ENCODE measurements around the gene SIPA1L3.
A peak's percentile ranks its signal among the peaks of the same experiment; 100 is the strongest.

Gene SIPA1L3

DNA sequence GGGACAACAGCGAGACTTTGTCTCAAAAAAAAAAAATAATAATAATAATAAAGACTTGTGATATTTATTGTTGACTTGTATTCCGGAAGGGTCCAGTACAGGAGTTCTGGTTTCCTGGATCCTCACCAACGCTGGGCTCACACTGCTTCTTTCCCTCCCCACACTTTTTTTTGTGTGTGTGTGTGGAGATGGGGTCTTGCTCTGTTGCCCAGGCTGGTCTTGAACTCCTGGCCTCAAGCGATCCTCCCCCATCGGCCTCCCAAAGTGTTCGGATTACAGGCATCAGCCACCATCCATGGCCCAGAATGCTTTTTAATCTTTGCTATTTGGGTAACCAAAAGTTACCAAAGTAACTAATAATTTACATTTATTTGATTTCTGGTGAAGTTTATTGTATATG lies 39.1 kb downstream of the SIPA1L3 start:
- Histone ChIP-seq H3K4me3 (ENCODE audit: insufficient read depth, low read depth, low read length) (no peak overlapping the region), H3K27me3 (ENCODE audit: control insufficient read depth, insufficient read depth, low read length, poor library complexity, severe bottlenecking) (no peaks in the 10 kb centered on the region), H3K9me3 (ENCODE audit: control insufficient read depth, low read length) (no peaks in the 10 kb centered on the region), H3K4me1 (ENCODE audit: control insufficient read depth, insufficient read depth, low read length) (peaks cover 10% of the 10 kb centered on the region), H3K27ac (ENCODE audit: insufficient read depth, low read depth, low read length, poor library complexity, severe bottlenecking) (no peak overlapping the region), H3K36me3 (ENCODE audit: control insufficient read depth, insufficient read depth, low read length) (no peaks in the 10 kb centered on the region)
- WGBS, 2 experiments = 97 to 98% methylated on average over 5 of the region's 6 CpGs

DNA sequence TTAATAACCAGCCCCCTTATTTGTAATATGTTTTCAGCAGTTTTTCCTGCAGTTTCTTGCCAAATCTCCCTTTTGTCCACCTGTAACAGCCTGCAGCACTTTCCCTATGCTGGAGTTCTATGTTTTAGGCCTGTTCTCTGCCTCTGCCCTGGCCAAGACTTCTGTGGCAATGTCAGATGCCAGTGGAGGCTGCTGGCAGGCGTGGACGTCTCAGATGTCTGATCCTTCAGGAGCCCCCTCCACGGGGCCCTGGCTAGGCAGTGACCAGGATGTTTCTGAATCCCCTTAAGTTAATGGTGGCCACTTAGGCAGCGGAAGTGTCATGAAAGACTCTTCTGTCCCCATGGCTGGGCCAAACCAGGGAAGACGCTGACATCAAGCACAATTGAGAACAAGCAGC lies 40.8 kb downstream of the SIPA1L3 start:
- H3K4me3 ChIP-seq (ENCODE audit: insufficient read depth, low read depth, low read length) = no peak overlapping the region
- WGBS, 2 experiments = 88 to 93% methylated on average over 5 of the region's 5 CpGs
- no peaks in the 10 kb centered on the region for H3K27me3 ChIP-seq (ENCODE audit: control insufficient read depth, insufficient read depth, low read length, poor library complexity, severe bottlenecking)
- peaks cover 2% of the 10 kb centered on the region for H3K4me1 ChIP-seq (ENCODE audit: control insufficient read depth, insufficient read depth, low read length)
- H3K27ac ChIP-seq (ENCODE audit: insufficient read depth, low read depth, low read length, poor library complexity, severe bottlenecking) = no peak overlapping the region
- H3K36me3 ChIP-seq (ENCODE audit: control insufficient read depth, insufficient read depth, low read length) = no peaks in the 10 kb centered on the region
- H3K9me3 ChIP-seq (ENCODE audit: control insufficient read depth, low read length) = no peaks in the 10 kb centered on the region

DNA sequence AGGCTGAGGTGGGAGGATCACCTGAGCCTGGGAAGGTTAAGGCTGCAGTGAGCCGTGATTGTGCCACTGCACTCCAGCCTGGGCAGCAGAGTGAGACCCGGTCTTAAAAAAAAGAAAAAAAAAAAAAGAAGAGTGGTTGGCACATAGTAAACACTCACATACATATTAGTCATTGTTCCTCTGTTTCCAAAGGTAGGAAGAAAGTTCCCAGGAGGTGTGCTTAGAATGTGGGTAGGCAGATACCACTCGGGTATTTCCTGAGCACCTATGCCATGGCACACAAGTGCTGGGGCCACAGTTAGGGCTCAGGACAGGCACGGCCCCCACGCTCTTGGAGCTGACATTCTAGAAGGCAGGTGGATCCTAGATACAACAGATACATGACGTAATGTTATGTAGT lies 41.4 kb downstream of the SIPA1L3 start:
- Histone ChIP-seq H3K27me3 (ENCODE audit: control insufficient read depth, insufficient read depth, low read length, poor library complexity, severe bottlenecking) (no peaks in the 10 kb centered on the region), H3K4me1 (ENCODE audit: control insufficient read depth, insufficient read depth, low read length) (peaks cover 8% of the 10 kb centered on the region), H3K4me3 (ENCODE audit: insufficient read depth, low read depth, low read length) (no peak overlapping the region), H3K9me3 (ENCODE audit: control insufficient read depth, low read length) (no peaks in the 10 kb centered on the region), H3K27ac (ENCODE audit: insufficient read depth, low read depth, low read length, poor library complexity, severe bottlenecking) (no peak overlapping the region), H3K36me3 (ENCODE audit: control insufficient read depth, insufficient read depth, low read length) (no peaks in the 10 kb centered on the region)
- 93 to 94% methylated on average over 5 to 6 of the region's 6 CpGs for WGBS, 2 experiments

DNA sequence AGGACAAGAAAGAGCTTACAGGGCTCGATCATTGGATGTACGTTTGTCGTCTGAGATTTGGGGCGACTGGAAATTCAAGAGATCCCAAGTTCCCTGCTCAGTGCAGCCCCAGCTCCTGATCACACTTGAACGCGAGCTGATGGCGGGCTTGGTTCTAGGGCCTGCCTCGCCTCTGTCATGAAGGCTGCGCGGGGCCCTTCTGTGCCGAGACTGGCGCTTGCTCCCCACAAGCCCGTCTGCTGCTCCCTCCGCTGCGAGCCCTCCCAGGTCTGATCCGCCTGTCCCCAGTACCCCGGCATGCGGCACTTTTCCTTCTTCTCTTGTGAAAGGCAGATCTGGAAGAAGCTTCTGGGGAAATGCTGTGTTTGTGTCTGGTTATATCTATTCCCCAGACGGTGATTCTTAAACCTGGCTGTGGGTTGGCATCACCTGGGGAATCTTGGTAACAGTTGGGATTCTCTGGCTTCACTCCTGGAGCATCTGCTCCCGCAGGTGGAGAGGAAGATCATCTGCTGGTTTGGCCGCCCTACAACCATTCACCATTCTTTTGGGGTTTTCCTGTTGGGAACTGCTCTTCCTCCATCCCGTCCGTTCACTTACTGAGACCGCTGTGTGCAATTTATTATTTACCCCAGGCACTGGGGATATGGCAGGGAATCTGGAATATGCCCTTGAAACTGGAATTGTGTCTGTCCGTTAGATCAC lies 43.6 kb downstream of the SIPA1L3 start:
- Histone ChIP-seq H3K27me3 (ENCODE audit: control insufficient read depth, insufficient read depth, low read length, poor library complexity, severe bottlenecking) (no peaks in the 10 kb centered on the region), H3K9me3 (ENCODE audit: control insufficient read depth, low read length) (no peaks in the 10 kb centered on the region), H3K27ac (ENCODE audit: insufficient read depth, low read depth, low read length, poor library complexity, severe bottlenecking) (no peak overlapping the region), H3K4me1 (ENCODE audit: control insufficient read depth, insufficient read depth, low read length) (peaks cover 20% of the 10 kb centered on the region), H3K36me3 (ENCODE audit: control insufficient read depth, insufficient read depth, low read length) (no peaks in the 10 kb centered on the region), H3K4me3 (ENCODE audit: insufficient read depth, low read depth, low read length) (no peak overlapping the region)
- 93 to 95% methylated on average over 25 of the region's 25 CpGs for WGBS, 2 experiments

DNA sequence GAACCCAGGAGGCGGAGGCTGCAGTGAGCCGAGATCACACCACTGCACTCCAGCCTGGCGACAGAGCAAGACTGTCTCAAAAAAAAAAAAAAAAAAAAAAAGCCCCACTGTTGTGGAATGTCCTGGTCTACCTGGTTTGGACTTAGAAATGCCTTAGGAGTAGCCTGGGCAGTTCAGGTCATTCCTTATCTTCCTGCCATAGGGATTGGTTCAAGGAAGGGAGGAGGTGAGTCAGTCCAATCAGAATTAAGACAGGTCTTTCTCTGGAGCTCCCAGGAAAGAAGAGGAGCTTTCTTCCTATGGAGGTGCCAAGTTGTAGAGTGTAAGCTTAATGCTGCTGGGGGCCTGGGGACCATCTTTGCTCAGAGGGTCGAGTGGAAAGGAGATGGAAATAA lies 44.8 kb downstream of the SIPA1L3 start:
- Histone ChIP-seq H3K36me3 (ENCODE audit: control insufficient read depth, insufficient read depth, low read length) (no peaks in the 10 kb centered on the region), H3K9me3 (ENCODE audit: control insufficient read depth, low read length) (no peaks in the 10 kb centered on the region), H3K4me3 (ENCODE audit: insufficient read depth, low read depth, low read length) (no peak overlapping the region), H3K27me3 (ENCODE audit: control insufficient read depth, insufficient read depth, low read length, poor library complexity, severe bottlenecking) (no peaks in the 10 kb centered on the region), H3K4me1 (ENCODE audit: control insufficient read depth, insufficient read depth, low read length) (peaks cover 20% of the 10 kb centered on the region), H3K27ac (ENCODE audit: insufficient read depth, low read depth, low read length, poor library complexity, severe bottlenecking) (no peak overlapping the region)
- 87 to 90% methylated on average over 4 of the region's 4 CpGs for WGBS, 2 experiments

DNA sequence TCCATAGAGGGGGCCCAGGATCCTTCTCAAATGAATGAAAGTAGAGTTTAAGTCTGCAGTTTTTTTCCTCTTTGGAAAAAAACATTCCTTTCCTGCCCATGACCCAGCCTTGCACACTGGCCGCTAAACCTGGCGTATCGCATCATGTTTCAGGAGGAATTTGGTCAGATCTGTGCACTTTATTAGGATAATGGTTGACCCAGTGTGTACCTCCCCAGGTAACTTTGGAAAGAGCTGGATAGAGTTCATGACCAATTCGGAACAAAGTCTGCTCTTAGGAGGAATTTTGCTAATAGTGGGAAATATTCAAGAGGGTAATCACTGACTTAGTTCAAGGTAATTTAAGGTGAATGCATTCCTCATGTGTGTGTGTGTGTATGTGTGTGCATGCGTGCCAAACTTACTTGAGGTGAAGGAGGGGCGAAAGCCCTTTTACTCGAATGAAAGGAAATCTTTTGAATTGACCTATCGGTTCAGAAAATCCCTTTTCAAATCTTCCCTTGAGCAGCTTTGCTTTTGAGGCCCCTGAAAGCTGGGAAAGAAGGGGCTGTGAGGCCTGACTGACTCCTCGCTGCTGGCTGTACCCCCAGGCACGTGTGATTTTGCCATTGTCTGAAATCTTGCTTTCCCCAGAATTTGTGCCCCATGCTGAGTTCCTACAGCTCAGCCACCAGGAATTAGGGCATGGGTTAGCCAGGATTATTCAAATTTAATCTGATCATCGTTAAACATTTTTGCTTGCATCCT lies 46.3 kb downstream of the SIPA1L3 start:
- H3K27ac ChIP-seq (ENCODE audit: insufficient read depth, low read depth, low read length, poor library complexity, severe bottlenecking) = peak overlapping the region; percentile 91
- WGBS, 2 experiments = 48 to 50% methylated on average over 11 of the region's 11 CpGs
- H3K4me3 ChIP-seq (ENCODE audit: insufficient read depth, low read depth, low read length) = no peak overlapping the region
- no peaks in the 10 kb centered on the region for H3K9me3 ChIP-seq (ENCODE audit: control insufficient read depth, low read length)
- H3K36me3 ChIP-seq (ENCODE audit: control insufficient read depth, insufficient read depth, low read length) = no peaks in the 10 kb centered on the region
- no peaks in the 10 kb centered on the region for H3K27me3 ChIP-seq (ENCODE audit: control insufficient read depth, insufficient read depth, low read length, poor library complexity, severe bottlenecking)
- H3K4me1 ChIP-seq (ENCODE audit: control insufficient read depth, insufficient read depth, low read length) = peaks cover 20% of the 10 kb centered on the region

DNA sequence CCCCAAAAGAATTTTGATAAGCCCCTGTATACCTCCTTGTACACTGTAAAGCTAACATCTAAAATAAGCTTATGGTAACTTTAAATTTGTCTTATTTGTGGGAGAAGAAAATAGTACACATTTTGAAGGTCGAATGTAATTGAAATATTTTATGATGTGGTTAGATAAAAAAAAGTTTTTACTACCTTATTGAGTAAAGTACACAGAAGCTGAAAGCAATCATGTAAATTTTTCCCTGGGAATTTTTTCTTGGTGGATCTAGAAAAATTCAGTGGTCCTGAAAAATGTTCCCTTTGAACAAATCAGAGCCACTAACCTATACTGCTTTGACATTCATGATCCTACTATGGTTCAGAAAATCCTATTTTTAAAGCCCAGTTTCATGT lies 46.9 kb downstream of the SIPA1L3 start:
- WGBS, 2 experiments = 75 to 82% methylated on average over 1 of the region's 1 CpG
- Histone ChIP-seq H3K4me1 (ENCODE audit: control insufficient read depth, insufficient read depth, low read length) (peaks cover 20% of the 10 kb centered on the region), H3K27me3 (ENCODE audit: control insufficient read depth, insufficient read depth, low read length, poor library complexity, severe bottlenecking) (no peaks in the 10 kb centered on the region), H3K36me3 (ENCODE audit: control insufficient read depth, insufficient read depth, low read length) (no peaks in the 10 kb centered on the region), H3K9me3 (ENCODE audit: control insufficient read depth, low read length) (peaks cover 3% of the 10 kb centered on the region), H3K27ac (ENCODE audit: insufficient read depth, low read depth, low read length, poor library complexity, severe bottlenecking) (peak overlapping the region; percentile 91), H3K4me3 (ENCODE audit: insufficient read depth, low read depth, low read length) (no peak overlapping the region)

DNA sequence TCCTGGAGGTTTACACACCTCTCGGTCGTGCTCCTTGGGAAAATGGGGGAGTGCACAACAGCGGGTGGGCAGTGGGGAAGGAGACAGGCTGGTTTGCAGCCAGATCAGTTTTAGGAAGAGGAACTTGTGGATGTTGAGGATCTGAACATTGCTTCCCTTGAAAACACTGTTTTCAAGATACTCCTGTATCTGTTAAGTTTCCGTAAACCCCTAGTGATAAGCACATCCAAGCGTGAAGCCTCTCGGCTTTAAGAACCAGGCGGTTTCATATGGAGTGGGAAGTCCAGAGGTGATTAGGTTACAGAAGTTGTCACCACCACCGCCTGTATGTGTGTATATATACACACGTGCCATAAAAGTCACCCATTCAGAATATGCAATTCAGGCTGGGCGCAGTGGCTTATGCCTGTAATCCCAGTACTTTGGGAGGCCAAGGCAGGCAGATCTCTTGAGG lies 47.4 kb downstream of the SIPA1L3 start:
- H3K4me3 ChIP-seq (ENCODE audit: insufficient read depth, low read depth, low read length) = no peak overlapping the region
- no peaks in the 10 kb centered on the region for H3K27me3 ChIP-seq (ENCODE audit: control insufficient read depth, insufficient read depth, low read length, poor library complexity, severe bottlenecking)
- H3K4me1 ChIP-seq (ENCODE audit: control insufficient read depth, insufficient read depth, low read length) = peaks cover 20% of the 10 kb centered on the region
- H3K36me3 ChIP-seq (ENCODE audit: control insufficient read depth, insufficient read depth, low read length) = no peaks in the 10 kb centered on the region
- peaks cover 3% of the 10 kb centered on the region for H3K9me3 ChIP-seq (ENCODE audit: control insufficient read depth, low read length)
- WGBS, 2 experiments = 64 to 73% methylated on average over 10 of the region's 10 CpGs
- H3K27ac ChIP-seq (ENCODE audit: insufficient read depth, low read depth, low read length, poor library complexity, severe bottlenecking) = peak overlapping the region; percentile 91

DNA sequence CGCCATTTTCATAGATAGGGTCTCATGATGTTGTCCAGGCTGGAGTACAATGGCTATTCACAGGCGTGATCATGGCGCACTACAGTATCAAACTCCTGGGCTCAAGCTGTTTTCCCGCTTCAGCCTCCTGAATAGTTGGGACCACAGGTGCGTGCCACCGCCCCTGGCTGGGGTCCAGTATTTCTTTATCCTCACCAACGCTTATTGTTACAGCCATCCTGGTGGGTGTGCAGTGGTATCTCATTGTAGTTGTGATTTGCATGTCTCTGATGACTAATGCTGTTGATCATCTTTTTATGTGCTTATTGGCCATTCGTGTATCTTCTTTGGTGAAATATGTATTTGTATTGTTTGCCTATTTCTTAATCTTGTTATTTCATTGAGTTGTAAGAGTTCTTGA lies 49.0 kb downstream of the SIPA1L3 start:
- no peak overlapping the region for H3K4me3 ChIP-seq (ENCODE audit: insufficient read depth, low read depth, low read length)

DNA sequence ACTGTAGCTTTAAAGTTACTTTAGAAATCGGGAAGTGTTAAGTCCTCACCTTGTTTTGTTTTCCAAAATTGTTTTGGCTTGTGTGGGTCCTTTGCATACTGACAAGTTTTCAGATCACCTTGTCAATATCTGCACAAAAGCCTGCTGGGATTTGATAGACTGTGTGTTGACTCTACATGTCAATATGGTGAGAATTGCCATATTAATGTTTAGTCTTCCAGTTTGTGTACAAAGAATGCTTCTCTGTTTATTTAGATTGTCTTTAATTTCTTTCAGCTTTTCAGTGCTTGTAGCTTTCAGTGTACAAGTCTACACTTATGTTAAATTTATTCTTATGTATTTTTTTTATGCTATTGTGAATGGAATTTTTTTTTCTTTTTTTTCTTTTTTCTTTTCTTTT lies 50.2 kb downstream of the SIPA1L3 start:
- H3K4me1 ChIP-seq (ENCODE audit: control insufficient read depth, insufficient read depth, low read length) = peaks cover 20% of the 10 kb centered on the region
- H3K4me3 ChIP-seq (ENCODE audit: insufficient read depth, low read depth, low read length) = no peak overlapping the region
- H3K27ac ChIP-seq (ENCODE audit: insufficient read depth, low read depth, low read length, poor library complexity, severe bottlenecking) = no peak overlapping the region
- H3K9me3 ChIP-seq (ENCODE audit: control insufficient read depth, low read length) = peaks cover 3% of the 10 kb centered on the region
- 100% methylated on average over 1 of the region's 1 CpG for WGBS, 2 experiments
- no peaks in the 10 kb centered on the region for H3K36me3 ChIP-seq (ENCODE audit: control insufficient read depth, insufficient read depth, low read length)
- no peaks in the 10 kb centered on the region for H3K27me3 ChIP-seq (ENCODE audit: control insufficient read depth, insufficient read depth, low read length, poor library complexity, severe bottlenecking)

More for the DNA sequence above, 49.0 kb downstream of the SIPA1L3 start:
- H3K4me1 ChIP-seq (ENCODE audit: control insufficient read depth, insufficient read depth, low read length) = peaks cover 20% of the 10 kb centered on the region
- WGBS, 2 experiments = 95 to 99% methylated on average over 8 of the region's 8 CpGs
- no peak overlapping the region for H3K27ac ChIP-seq (ENCODE audit: insufficient read depth, low read depth, low read length, poor library complexity, severe bottlenecking)
- H3K27me3 ChIP-seq (ENCODE audit: control insufficient read depth, insufficient read depth, low read length, poor library complexity, severe bottlenecking) = no peaks in the 10 kb centered on the region
- peaks cover 3% of the 10 kb centered on the region for H3K9me3 ChIP-seq (ENCODE audit: control insufficient read depth, low read length)
- no peaks in the 10 kb centered on the region for H3K36me3 ChIP-seq (ENCODE audit: control insufficient read depth, insufficient read depth, low read length)
